DND-41 (cell line): ENCODE measurements around the gene ZCCHC13.
"Not testable (repeated sequence)": the region's sequence is repeated elsewhere in the genome, so short reads cannot be mapped to it uniquely, and the experiment has no call there.

Experiments used
- ATAC-seq: fragments of 200-7000 bp; cut with Tn5 transposase; 3 replicates; pipeline ENCODE4 v1.9.1; 2021; ENCODE audit warnings: low read depth; ENCODE audit not compliant: insufficient read depth
- DNase-seq: peaks from one replicate; pipeline ENCODE4 v3.0.0-alpha.2; 2020
- H2AFZ ChIP-seq: 2 replicates; pipeline ENCODE4 v1.6.0; 2012; ENCODE audit warnings: low read depth, low read length
- H3K27ac ChIP-seq: 2 replicates; pipeline ENCODE4 v1.5.1; 2012; ENCODE audit warnings: low read length, inconsistent platforms
- H3K27me3 ChIP-seq: fragments of 200-600 bp; sonication (generic); 2 replicates; pipeline ENCODE4 v1.6.0; 2012; ENCODE audit warnings: low read length, mild to moderate bottlenecking, inconsistent platforms; ENCODE audit not compliant: insufficient read depth, poor library complexity
- H3K36me3 ChIP-seq: 2 replicates; pipeline ENCODE4 v1.5.1; 2012; ENCODE audit warnings: low read length, inconsistent platforms; ENCODE audit not compliant: insufficient read depth
- H3K4me1 ChIP-seq: 2 replicates; pipeline ENCODE4 v1.5.1; 2012; ENCODE audit warnings: mild to moderate bottlenecking, low read length; ENCODE audit not compliant: insufficient read depth
- H3K4me2 ChIP-seq: 2 replicates; pipeline ENCODE4 v1.6.0; 2012; ENCODE audit warnings: mild to moderate bottlenecking, moderate library complexity, low read length, inconsistent platforms; ENCODE audit not compliant: insufficient read depth
- H3K4me3 ChIP-seq, 2 experiments: fragments of 200-600 bp in 1 of 2; shearing (Covaris generic) in 1 of 2; 2 replicates each; pipeline ENCODE4 v1.5.1; 2012 to 2016; ENCODE audit warnings: inconsistent platforms in 2 of 2, low read length in 2 of 2, mild to moderate bottlenecking in 2 of 2, low read depth in 1 of 2, moderate library complexity in 1 of 2
- H3K79me2 ChIP-seq: 2 replicates; pipeline ENCODE4 v1.6.0; 2012; ENCODE audit warnings: low read length, inconsistent platforms; ENCODE audit not compliant: insufficient read depth
- H3K9ac ChIP-seq: 2 replicates; pipeline ENCODE4 v1.6.0; 2012; ENCODE audit warnings: low read depth, mild to moderate bottlenecking, inconsistent platforms, low read length, moderate library complexity
- H3K9me3 ChIP-seq: 2 replicates; pipeline ENCODE4 v1.5.1; 2012; ENCODE audit warnings: low read length, moderate library complexity, mild to moderate bottlenecking, inconsistent platforms; ENCODE audit not compliant: insufficient read depth, severe bottlenecking
- H4K20me1 ChIP-seq: 2 replicates; pipeline ENCODE4 v1.6.0; 2012; ENCODE audit warnings: low read length; ENCODE audit not compliant: insufficient read depth
- CTCF ChIP-seq: IDR thresholded peaks from 2 replicates; pipeline ENCODE4 v1.5.1; 2012; ENCODE audit warnings: borderline replicate concordance, low read length, moderate library complexity, mild to moderate bottlenecking; ENCODE audit not compliant: poor library complexity, severe bottlenecking; ENCODE audit errors: extremely low read depth
- EZH2 ChIP-seq: IDR thresholded peaks from 3 replicates; pipeline ENCODE4 v1.6.1; 2012; ENCODE audit warnings: borderline replicate concordance, low read depth, mild to moderate bottlenecking, moderate library complexity, low read length, inconsistent platforms; ENCODE audit not compliant: severe bottlenecking

Gene ZCCHC13

GRCh38 chrX:74304016-74304415 is at the start of gene ZCCHC13:
Gene ZCCHC13 (plus strand): TSS chrX:74304180. CDS start chrX:74304267, 87 bp downstream.
- Histone ChIP-seq H3K4me2 (no peak within 1 kb of the TSS), H3K4me1 (no peaks in the 10 kb centered on the region), H3K9ac (no peak within 1 kb of the TSS), H2AFZ (no peak within 1 kb of the TSS), H3K9me3 (no peaks in the 10 kb centered on the region), H4K20me1 (no peaks in the 10 kb centered on the region), H3K27ac (no peak within 1 kb of the TSS), H3K36me3 (no peaks in the 10 kb centered on the region), H3K4me3 (no peak within 1 kb of the TSS), H3K79me2 (no peaks in the 10 kb centered on the region), H3K27me3 (no peaks in the 10 kb centered on the region)
- no peak for DNase-seq
- TF ChIP-seq CTCF, result no peak
- TF ChIP-seq EZH2, result no peak
- ATAC-seq, result no peak

DNA sequence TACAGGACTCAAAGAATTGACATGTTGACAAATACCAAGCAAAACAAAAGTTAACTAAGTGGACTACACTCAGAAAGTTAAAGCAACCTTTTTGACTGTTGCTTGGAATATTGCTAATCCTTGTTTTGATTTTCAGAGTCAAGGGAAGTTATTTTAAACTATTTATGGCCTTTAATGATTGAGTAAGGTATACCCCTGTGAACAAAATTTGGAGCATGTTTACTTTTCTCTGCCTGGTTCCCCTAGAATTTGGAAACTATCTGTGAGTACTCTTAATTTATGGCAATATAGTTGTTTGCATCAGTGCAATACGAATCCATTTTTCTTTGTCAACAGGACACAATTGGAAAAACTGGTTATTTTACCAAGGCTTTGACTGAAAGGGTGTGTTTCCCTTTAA is 45.9 kb upstream of the ZCCHC13 start:
- not testable (repeated sequence) for H3K4me1 ChIP-seq, H3K27ac ChIP-seq, H2AFZ ChIP-seq, H3K79me2 ChIP-seq, H3K9ac ChIP-seq, ATAC-seq, H3K4me3 ChIP-seq, H3K27me3 ChIP-seq, H4K20me1 ChIP-seq, H3K4me2 ChIP-seq, H3K9me3 ChIP-seq, DNase-seq
- peaks cover 65% of the 10 kb centered on the region for H3K36me3 ChIP-seq

DNA sequence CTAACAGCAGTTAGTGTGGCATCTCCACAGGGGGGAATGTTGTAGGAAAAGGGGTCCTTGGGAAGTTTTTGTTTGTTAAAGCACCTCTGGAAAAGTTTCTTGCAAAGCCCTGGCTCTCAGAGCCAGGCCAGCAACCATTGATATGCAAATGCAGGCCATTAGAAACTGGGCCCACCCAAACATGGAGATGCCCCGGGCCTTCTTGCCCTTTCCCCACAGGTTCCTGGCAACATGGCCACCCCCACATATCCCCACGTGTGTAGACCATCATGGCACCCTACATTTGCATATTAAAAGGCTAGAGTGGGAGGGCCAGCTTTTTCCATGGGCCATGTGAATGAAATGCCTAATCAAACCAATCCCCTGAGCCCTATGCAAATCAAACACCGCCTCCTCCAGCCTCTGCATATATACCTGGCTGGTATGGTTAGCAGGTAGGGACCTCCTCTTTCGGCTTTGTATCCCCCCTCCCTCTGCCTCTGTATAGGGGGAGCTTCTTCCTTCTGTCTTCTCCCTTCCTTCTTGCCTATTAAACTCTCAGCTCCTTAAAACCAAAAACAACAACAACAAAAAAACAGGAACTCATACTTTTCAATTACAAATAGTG is 44.0 kb upstream of the ZCCHC13 start:
- Histone ChIP-seq H2AFZ (no peak overlapping the region), H3K4me1 (no peaks in the 10 kb centered on the region)

More for the DNA sequence above, 44.0 kb upstream of the ZCCHC13 start:
- TF ChIP-seq CTCF (no peak), EZH2 (no peak)
- Histone ChIP-seq H3K9me3 (peaks cover 2% of the 10 kb centered on the region), H3K36me3 (peaks cover 69% of the 10 kb centered on the region), H3K79me2 (peaks cover 7% of the 10 kb centered on the region; the same call in 1 of the 2 replicates), H4K20me1 (no peaks in the 10 kb centered on the region), H3K9ac (no peak overlapping the region), H3K4me2 (no peak overlapping the region), H3K4me3 (no peak overlapping the region), H3K27ac (no peak overlapping the region), H3K27me3 (no peaks in the 10 kb centered on the region)
- ATAC-seq (no peak), DNase-seq (no peak)
